NCI-H2029 treated with DMSO at 0.1 percent for 48 hours (cell line): ENCODE measurements around the gene BPI.
"Not testable (repeated sequence)": the region's sequence is repeated elsewhere in the genome, so short reads cannot be mapped to it uniquely, and the experiment has no call there.

ENCODE experiments used
- DNase-seq: peaks from one replicate; lab custom pipeline; 2025; lab: John Stamatoyannopoulos, UW

Gene BPI

GRCh38 chr20:38303908-38304379 lies at the start of gene BPI:
Gene BPI (plus strand): TSS chr20:38304156. CDS start chr20:38304224, 68 bp downstream.
- no peak for DNase-seq

DNA sequence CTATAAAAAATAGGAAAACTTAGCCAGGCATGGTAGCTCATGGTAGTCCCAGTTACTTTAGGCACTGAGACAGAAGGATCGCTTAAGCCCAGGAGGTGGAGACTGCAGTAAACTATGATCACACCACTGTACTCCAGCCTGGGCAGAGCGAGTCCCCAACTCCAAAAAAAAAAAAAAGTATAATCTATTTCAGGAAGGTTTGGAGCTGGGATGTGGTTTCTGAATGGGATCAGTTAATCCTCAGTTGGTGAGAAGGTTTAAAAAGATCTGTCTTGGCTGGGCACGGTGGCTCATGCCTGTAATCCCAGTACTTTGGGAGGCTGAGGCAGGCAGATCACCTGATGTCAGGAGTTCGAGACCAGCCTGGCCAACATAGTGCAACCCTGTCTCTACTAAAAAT lies 49.3 kb upstream of the BPI start:
- not testable (repeated sequence) for DNase-seq

DNA sequence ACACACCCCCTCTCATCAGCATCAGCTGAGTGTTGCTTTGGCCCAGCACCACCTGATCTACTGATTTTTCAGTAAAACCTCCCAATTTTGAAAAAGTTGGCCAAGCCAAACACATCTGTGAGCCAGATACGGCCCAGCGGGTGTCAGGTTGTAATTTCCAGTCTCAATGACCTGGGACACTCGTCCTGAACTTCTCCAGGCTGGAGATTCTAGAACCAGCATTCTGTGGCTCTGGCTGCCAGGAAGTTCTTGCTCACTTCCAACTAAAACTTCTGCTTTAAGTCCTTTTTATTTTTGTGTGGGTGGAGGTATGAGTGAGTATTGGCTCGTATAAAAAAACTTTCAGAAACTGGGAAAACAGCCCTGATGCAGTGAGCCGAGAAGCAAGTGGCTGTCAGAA lies 48.6 kb upstream of the BPI start:
- DNase-seq, result no peak

GRCh38 chr20:38256021-38256420 lies 47.9 kb upstream of the BPI start:
- no peak for DNase-seq

DNA sequence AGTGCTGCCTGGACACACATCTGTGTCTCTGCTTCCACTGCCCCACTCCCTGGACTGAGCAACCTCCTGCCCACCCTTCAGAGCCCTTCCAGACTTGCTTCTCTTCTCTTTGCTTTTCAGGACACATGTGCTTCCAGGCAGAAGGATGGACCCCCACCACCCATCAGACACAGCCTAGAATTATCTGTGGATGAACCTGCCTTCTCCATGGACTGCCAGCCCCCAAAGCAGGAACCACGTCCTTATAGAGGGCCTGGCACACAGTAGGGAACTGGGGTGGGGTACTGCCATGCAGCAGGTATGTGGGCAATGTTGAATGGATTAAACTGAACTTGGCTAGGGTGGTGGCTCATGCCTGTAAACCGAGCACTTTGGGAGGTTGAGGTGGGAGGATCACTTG lies 47.0 kb upstream of the BPI start:
- DNase-seq, result no peak

DNA sequence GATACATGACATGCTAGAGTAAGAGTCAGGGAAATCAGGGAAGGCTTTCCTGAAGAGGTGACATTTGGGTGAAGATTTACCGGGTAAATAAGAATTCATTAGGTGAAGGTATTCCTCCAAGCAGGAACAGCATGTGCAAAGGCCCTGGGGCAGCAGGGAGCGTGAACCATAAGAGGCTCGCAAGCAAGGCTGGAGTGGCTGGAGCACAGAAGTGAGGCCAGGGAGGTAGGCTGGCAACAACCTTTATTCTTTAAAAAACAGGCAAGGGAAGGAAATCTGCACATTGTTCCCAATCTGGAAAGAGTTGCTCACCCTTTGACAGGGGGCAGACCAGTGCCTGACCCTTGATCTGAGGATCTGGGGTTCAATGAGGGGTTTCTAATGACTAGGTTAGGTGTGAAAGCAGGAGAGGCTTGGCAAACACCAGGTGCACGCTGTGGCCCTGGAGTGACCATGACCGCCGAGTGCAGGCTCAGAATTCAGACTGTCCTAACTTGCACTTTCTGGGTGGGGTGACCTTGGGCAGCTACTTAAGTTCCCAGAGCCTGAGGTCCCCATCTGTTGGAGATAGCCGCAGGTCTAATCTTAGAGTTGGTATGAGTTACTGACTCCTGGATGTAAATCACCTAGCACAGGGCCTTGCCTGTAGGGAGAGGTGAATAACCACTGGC lies 45.3 kb upstream of the BPI start:
- no peak for DNase-seq

DNA sequence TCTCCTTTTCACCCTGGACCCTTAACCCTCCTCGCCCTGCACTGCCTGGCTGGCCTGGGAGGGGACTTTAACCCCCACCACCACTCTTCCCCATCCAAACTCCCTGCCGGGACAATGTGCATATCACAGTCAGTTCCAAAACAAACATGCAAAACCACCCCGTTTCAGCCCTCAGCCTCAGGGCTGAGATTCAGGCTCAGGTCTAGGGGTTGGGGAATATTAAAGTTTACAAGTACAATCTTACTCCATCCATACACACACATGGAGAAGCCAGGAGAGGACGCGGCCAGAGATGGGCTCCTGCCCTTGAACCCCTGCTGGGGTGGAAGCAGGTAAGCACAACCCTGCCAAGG lies 44.0 kb upstream of the BPI start:
- no peak for DNase-seq

DNA sequence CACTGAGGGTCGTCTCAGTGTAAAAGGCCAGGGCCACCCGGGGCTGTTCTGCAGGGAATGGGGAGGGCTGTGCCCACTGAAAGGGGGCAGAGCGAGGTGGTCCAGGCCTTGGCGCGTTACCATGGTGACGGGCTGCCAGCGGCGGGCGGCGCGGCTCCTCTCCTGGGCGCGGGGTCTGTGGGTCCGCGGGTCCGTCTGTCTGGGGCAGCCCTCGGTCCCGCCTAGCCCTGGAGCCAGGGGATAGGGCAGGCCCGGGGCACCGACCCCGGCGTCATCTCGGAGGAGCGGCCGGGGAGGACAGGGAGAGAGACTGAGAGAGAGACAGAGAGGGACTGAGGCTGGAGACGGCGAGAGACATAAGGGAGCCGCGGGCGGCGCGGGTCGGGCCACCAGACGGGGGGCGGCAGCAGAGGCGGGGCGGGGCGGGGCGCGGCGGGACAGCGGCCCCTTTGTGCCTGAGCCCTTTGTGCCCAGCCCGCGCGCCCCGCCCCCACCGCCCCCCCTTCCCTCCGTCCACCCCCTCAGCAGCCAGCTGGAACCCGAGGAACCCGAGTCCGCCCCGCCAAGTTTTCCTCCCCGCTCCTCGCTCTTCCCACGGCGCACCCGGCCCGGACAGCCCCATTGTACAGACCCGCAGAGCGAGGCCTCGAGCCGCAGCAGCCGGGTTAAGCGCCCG lies 43.4 kb upstream of the BPI start, which contains the start of gene KIAA1755:
Gene KIAA1755 (minus strand): TSS at position 358 of the 676 bp plus-strand sequence. CDS start 235 bp downstream, at position 123.
- no peak for DNase-seq

DNA sequence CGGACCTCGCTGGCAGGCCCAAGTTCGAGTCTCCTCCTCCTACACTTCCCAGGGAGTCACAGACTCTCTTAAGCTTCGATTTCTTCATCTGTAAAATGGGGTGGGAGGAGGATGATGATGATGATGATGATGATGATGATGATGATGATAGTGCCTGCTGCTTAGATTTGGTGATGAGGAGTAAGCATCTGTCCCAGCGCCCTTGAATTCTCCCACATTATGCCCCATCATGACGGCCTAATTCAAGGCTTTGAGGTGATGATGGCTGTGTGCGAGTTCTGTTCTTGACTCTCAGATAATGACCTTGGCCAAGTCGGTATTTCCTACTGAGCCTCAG lies 42.9 kb upstream of the BPI start:
- no peak for DNase-seq

GRCh38 chr20:38262931-38263330 lies 41.0 kb upstream of the BPI start:
- DNase-seq, result no peak

DNA sequence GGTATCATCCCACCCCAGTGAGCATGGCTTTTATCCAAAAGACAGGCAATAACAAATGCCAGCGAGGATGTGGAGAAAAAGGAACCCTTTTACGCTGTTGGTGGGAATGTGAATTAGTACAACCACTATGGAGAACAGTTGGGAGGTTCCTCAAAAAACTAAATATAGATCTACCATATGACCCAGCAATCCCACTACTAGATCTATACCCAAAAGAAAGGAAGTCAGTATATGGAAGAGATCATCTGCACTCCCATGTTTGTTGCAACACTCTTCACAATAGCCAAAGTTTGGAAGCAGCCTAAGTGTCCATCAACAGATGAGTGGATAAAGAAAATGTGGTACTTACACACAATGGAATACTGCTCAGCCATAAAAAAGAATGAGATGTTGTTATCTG lies 37.5 kb upstream of the BPI start:
- DNase-seq, result no peak

DNA sequence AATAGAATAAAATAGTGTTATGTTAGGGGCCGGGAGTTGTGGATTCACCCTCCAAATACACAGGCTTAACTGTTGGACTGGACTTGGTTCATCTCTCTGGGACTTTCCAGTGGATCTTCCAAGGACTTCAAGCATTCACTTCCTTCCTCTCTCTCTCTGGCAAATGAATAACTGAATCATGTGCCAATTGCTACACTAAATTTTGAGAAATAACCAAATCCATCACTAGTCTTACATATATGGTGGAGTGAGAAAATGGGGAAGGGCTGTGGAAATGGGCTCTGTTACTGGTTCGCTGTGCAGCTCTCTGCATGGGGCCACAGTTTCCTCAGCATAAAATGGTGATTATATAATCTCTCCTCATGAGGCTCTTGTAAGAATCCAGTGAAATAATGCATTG lies 36.7 kb upstream of the BPI start:
- DNase-seq, result no peak

DNA sequence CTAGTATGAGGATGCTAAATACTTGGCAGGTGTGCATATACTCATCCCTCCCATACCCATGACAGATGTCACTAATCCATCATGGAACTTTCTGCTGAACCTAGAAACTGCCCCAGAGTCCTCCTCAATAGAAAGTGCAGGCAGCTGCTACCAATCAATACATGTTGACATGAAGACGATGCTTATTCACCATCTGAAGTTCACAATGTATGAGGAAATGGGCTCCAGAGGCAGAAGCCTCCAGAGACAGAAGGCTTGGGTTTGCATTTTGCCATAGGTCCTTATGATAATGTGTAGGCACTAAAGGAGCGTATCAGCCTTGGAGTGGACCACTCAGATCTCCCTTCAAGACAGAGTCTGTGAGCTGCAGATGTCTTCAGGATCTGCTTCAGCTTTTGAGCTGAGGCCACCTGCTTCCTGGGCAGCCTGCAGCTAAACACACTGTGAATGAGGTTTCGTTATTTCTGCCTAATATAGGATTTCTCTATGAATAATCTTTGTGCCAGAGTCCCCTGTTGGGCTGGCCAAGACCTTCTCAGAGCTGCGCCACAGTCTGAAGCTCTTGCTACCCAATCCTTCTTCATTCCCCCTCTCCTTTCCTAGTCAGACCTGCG lies 35.9 kb upstream of the BPI start:
- DNase-seq, result no peak

DNA sequence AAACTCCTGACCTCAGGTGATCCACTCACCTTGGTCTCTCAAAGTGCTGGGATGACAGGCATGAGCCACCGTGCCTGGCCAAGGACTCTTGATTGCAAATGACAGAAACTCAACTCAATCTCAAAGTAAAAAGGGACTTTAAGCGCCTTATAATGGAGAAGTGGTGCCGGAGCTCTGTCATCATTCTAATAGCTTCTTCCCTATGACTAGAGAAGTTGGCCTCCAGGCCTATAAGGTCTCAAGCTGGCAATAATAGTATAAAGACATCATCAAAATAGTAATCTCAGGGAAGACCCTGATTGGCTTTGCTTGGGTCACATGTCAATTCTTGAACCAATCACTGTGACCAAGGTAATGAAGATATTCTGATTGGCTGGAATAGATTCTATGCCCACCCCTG lies 34.9 kb upstream of the BPI start:
- DNase-seq, result no peak

DNA sequence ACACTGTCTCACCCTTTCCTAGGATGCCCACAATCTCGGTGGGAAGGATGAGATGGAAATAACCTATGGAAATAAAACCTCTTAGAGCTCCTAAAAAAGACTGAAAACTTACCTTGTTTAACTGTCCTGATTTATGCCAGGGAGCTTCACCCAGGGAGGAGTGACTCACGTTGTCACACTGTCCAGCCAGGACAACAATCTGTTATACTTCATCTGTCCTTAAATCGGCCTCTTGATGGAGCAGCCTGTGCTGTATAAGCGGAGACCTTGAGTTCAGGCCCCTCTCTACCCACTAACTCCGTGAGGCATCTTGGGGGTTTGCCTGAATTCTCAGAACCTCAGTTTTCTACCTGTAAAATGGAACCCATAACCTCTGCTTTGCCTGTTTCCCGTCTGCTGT lies 34.2 kb upstream of the BPI start:
- no peak for DNase-seq

DNA sequence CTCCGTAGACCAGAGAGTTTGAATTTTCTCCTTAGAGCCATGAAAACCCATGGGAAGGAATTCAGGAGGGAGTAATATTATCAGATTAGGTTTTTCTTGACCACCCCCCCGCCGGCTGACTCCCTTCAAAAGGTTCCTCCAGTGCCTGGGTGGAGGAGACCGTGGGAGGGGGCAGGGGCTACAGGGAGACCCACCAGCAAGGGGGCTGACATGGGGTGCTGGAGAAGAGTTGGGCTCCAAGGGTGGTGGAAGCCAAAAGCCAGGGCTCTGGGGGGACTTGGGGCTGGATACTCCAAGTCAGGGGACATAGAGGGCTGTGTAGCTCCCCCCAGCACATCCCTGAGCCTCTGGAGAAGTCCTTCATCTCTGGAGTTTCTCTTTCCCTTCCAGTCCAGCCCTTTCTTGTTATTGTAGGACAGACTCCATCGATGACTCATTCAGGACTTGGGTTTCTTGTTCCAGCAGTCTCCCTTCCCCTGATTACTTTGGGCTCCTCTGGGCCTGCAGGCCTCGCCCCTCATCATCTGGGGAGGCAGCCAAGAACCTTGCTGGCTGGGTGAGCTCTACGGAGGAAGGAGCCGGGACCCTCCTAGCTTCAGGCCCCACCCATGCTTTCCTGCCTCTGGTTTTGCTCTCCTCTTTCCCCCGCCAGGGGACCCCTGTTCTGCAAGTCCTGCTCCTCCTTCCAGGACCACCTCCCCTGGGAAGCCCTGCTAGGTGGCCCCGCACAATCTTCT lies 32.9 kb upstream of the BPI start:
- DNase-seq, result no peak

DNA sequence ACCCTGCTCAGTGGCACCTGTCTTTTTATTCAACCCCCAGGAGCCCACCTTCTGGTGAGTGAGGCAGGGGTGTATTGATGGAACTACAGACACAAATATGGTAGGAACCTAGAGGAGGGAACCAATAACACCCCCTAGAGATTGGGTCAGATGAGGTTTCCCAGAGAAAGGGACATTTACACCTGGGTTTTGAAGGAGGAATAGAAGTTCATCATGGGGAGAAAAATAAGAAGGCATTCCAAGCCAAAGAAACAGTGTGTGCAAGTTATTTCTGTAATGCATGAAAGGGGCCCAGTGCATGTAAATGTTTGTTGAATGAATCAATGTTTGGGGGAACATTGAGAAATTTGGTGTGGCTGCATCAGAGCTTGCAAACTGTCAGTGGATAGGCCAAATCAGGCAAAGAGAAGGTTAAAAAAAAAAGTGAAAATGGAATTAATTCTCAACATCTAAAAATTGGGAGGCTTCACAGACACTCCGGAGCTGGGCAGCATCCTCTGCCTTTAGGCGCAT lies 32.3 kb upstream of the BPI start:
- no peak for DNase-seq

DNA sequence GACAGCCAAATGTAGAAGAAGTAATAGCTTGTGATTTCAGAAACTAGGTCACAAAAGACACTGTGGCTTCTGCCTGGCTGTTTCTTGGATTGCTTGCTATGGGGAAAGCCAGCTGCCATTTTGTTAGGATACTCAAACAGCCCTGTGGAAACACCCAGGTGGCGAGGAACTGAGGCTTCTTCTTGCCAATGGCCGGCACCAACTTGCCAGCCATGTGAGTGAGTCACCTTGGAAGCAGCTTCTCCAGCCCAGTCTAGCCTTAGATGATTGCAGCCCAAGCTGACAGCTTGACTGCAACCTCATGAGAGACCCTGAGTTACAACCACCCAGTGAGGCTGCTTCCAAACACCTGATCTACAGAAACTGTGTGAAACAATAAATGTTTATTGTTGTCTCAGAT lies 31.6 kb upstream of the BPI start:
- DNase-seq, result no peak

- DNase-seq, result no peak
Measured at GRCh38 chr20:38272961-38273360, 31.0 kb upstream of the BPI start.

DNA sequence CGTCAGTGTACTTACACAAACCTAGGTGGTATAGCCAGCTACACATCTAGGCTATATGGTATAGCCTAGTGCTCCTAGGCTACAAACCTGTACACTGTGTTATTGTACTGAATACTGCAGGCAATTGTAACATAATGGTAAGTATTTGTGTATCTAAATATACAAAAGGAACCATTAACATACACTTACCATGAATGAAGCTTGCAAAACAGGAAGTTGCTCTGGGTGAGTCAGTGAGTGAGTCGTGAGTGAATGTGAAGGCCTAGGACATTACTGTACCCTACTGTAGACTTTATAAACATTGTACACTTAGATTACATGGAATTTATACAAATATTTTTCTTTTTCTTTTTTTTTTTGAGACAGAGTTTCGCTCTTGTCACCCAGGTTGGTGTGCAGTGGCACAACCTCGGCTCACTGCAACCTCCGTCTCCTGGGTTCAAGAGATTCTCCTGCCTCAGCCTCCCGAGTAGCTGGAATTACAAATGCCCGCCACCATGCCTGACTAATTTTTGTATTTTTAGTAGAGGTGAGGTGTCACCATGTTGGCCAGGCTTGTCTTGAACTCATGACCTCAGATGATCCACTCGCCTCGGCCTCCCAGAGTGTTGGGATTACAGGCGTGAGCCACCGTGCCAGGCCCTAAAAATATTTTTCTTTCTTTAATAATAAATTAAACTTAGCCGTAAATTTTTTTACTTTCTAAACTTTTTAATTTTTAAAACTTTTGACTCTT lies 28.0 kb upstream of the BPI start:
- DNase-seq, result peak; percentile 20

GRCh38 chr20:38277285-38277684 lies 26.7 kb upstream of the BPI start:
- no peak for DNase-seq

GRCh38 chr20:38277691-38278090 lies 26.3 kb upstream of the BPI start:
- DNase-seq, result no peak
